Measurements from ENCODE around the gene NEURL1. TPM values are rescaled to one million over a fixed set of nuclear protein-coding genes. Genes with fewer than 3 reads are reported as not detected.

The NEURL1 gene
- total RNA-seq, 1 experiment from 2014 or later: 0.10 TPM

- in situ Hi-C loops (cut with HindIII; ENCODE audit: low pct_unique_long_range_greater_than_20kb, low sequenced_read_pairs): no loop called here
- no peaks in the 10 kb centered on the region for H3K36me3 ChIP-seq (ENCODE audit: control insufficient read depth, insufficient read depth, low read length)
- CTCF ChIA-PET: interaction anchor here (0.6 kb wide), 2 partner anchors 10 to 235 kb away, joined by 3 to 5 read pairs; no protein-coding TSS in a partner anchor
- intact Hi-C loops (cut with micrococcal nuclease; ENCODE audit: unreplicated experiment): no loop called here
- no peak overlapping the region for H3K4me3 ChIP-seq (ENCODE audit: low read depth in 2 of 2, low read length in 2 of 2)
- BruUV-seq (replicated peaks): no TSS peak
- no peaks in the 10 kb centered on the region for H3K9me3 ChIP-seq (ENCODE audit: control insufficient read depth, insufficient read depth, low read depth, low read length)
- H3K27me3 ChIP-seq (ENCODE audit: control insufficient read depth, insufficient read depth, low read length): peaks cover 26% of the 10 kb centered on the region
- DNase-seq (ENCODE audit: low read depth, low spot score): peak; percentile 20
- peak; percentile 47 for ATAC-seq
- H3K27ac ChIP-seq (ENCODE audit: low read length): no peak overlapping the region
- TF ChIP-seq SIN3A (IDR thresholded peaks at IDR 0.05; ENCODE audit: borderline replicate concordance, insufficient read depth, low read depth, low read length): no peak
- no peak for TF ChIP-seq TCF7L2 (IDR thresholded peaks at IDR 0.05; ENCODE audit: low read depth, low read length)
- TF ChIP-seq REST (IDR thresholded peaks at IDR 0.05; ENCODE audit: insufficient read depth in 1 of 2, low read depth in 2 of 2, low read length in 1 of 2): no peak
- TF ChIP-seq POLR2AphosphoS5 (IDR thresholded peaks at IDR 0.05; ENCODE audit: low read depth, low read length): no peak
- TF ChIP-seq CTCF (IDR thresholded peaks at IDR 0.05): no peak
- POLR2A ChIA-PET: no interaction called here
- peaks cover 8% of the 10 kb centered on the region; the same call in 1 of the 2 replicates for H3K4me1 ChIP-seq (ENCODE audit: control insufficient read depth, insufficient read depth, low read length)
Observed at GRCh38 chr10:103491729-103492364, 1.7 kb upstream of the NEURL1 start.

DNA sequence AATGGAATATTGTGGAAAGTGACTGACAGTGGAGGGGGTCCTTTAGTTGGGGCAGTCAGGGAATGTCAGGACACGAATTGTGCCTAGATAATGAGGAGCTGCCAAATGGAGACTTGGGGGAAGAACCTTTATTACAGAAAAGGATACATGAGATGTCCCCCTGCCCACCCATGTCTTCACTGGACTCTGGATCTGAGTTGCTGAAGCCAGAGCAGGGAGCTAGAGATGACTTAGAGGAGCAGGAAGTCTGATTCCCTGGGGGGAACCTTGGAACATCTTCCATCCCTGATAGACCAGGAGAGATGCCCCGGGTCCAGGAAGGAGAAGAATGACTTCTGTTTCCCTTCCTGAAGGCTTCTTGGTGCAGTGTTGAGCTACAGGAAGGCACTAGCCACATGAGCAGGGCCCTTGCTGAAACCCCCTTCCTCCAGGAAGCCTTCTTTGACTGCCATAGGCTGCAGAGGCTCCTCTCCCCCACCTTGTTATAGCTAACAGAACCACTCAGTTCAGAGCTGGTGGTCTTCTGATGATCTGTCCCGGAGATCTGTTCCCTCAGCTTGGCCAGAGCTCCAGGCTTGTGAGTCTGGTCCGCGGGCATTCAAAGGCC, 747 bp upstream of the NEURL1 start:
- TF ChIP-seq TCF7L2 (IDR thresholded peaks at IDR 0.05; ENCODE audit: low read depth, low read length) (no peak), POLR2AphosphoS5 (IDR thresholded peaks at IDR 0.05; ENCODE audit: low read depth, low read length) (no peak), CTCF (IDR thresholded peaks at IDR 0.05) (no peak), SIN3A (IDR thresholded peaks at IDR 0.05; ENCODE audit: borderline replicate concordance, insufficient read depth, low read depth, low read length) (no peak), REST (IDR thresholded peaks at IDR 0.05; ENCODE audit: insufficient read depth in 1 of 2, low read depth in 2 of 2, low read length in 1 of 2) (no peak)

More for the DNA sequence above, 747 bp upstream of the NEURL1 start:
- ATAC-seq: no peak
- ChIA-PET CTCF (interaction anchor here (0.6 to 0.8 kb wide), 2 partner anchors 11 to 193 kb away, joined by 3 read pairs; no protein-coding TSS in a partner anchor), POLR2A (interaction anchor here (0.5 kb wide), 1 partner anchor 10 kb away, joined by 4 read pairs; no protein-coding TSS in a partner anchor)
- no peaks in the 10 kb centered on the region for H3K9me3 ChIP-seq (ENCODE audit: control insufficient read depth, insufficient read depth, low read depth, low read length)
- no peak overlapping the region for H3K27ac ChIP-seq (ENCODE audit: low read length)
- H3K36me3 ChIP-seq (ENCODE audit: control insufficient read depth, insufficient read depth, low read length): no peaks in the 10 kb centered on the region
- no peak overlapping the region for H3K4me3 ChIP-seq (ENCODE audit: low read depth in 2 of 2, low read length in 2 of 2)
- peaks cover 32% of the 10 kb centered on the region for H3K27me3 ChIP-seq (ENCODE audit: control insufficient read depth, insufficient read depth, low read length)
- no peak for DNase-seq (ENCODE audit: low read depth, low spot score)
- peaks cover 8% of the 10 kb centered on the region; the same call in 1 of the 2 replicates for H3K4me1 ChIP-seq (ENCODE audit: control insufficient read depth, insufficient read depth, low read length)
- no TSS peak for BruUV-seq (replicated peaks)
- in situ Hi-C loops (cut with HindIII; ENCODE audit: low pct_unique_long_range_greater_than_20kb, low sequenced_read_pairs) (no loop called here), intact Hi-C loops (cut with micrococcal nuclease; ENCODE audit: unreplicated experiment) (no loop called here)
